K562 (cell line): Measurements from ENCODE around the gene COQ6. TPM values are rescaled to one million over a fixed set of nuclear protein-coding genes. Genes with fewer than 3 reads are reported as not detected.

Experiments used
- ATAC-seq: fragments of 200-7000 bp; cut with Tn5 transposase; 3 replicates; pipeline ENCODE4 v1.9.1; 2020; ENCODE audit warnings: moderate library complexity
- BruUV-seq: library from RNA; stranded (reverse); fragments of 400-500 nt; replicated peaks from 2 replicates; lab custom pipeline; 2021; lab: Mats Ljungman, UMichigan
- CTCF ChIA-PET: fragments of 300-600 bp; formaldehyde crosslinking; extraction: SDS; loops from one replicate; lab custom pipeline; 2021; ENCODE audit warnings: low intra/inter-chr PET ratio; lab: Yijun Ruan, JAX
- POLR2A ChIA-PET: fragments of 300-600, 350-650 bp; sonication (Branson Sonifier 250); formaldehyde crosslinking; extraction: SDS; loops from one replicate; lab custom pipeline; 2021; ENCODE audit warnings: antibody characterized with exemption, inconsistent platforms; lab: Yijun Ruan, JAX
- DNase-seq, 4 experiments: peaks; one replicate each; pipeline versions ENCODE4 v3.0.0 to v3.0.0-alpha.2; 2011 to 2018; ENCODE audit warnings: low spot score in 3 of 4, mixed read lengths in 3 of 4; ENCODE audit errors: extremely low read depth in 1 of 4
- FAIRE-seq: peaks from 2 replicates; lab custom pipeline; 2011; peaks lifted over from hg19 to GRCh38; lab: Jason Lieb, UNC
- H2AFZ ChIP-seq: 2 replicates; pipeline ENCODE4 v1.6.0; 2011; ENCODE audit warnings: low read depth, low read length, control low read depth, inconsistent platforms
- H3K27ac ChIP-seq: fragments of 200-600 bp; 3 replicates; pipeline ENCODE4 v1.8.0; 2011; ENCODE audit warnings: low read depth, mild to moderate bottlenecking, control low read depth, inconsistent platforms, low read length, moderate library complexity, mixed read lengths; ENCODE audit errors: extremely low read depth
- H3K27me3 ChIP-seq, 2 experiments: fragments of 300-600 bp in 1 of 2; 2 replicates in 1 of 2; 3 replicates in 1 of 2; pipeline versions ENCODE4 v1.6.0 to v1.8.0; 2011; ENCODE audit warnings: inconsistent platforms in 2 of 2, low read length in 2 of 2, mild to moderate bottlenecking in 1 of 2, mixed read lengths in 1 of 2, moderate library complexity in 1 of 2; ENCODE audit not compliant: control insufficient read depth in 2 of 2, insufficient read depth in 2 of 2
- H3K36me3 ChIP-seq: fragments of 300-600 bp; 3 replicates; pipeline ENCODE4 v1.8.0; 2011; ENCODE audit warnings: mild to moderate bottlenecking, low read length, inconsistent platforms; ENCODE audit not compliant: control insufficient read depth, insufficient read depth
- H3K4me1 ChIP-seq, 2 experiments: fragments of 200-600 bp in 1 of 2; replicated peaks in 1 of 2; 2 replicates in 1 of 2; 3 replicates in 1 of 2; pipeline versions ENCODE4 v1.5.1 to v1.8.0; 2011; ENCODE audit warnings: inconsistent platforms in 2 of 2, low read length in 2 of 2, mild to moderate bottlenecking in 1 of 2, mixed read lengths in 1 of 2, moderate library complexity in 1 of 2; ENCODE audit not compliant: control insufficient read depth in 2 of 2, insufficient read depth in 2 of 2
- H3K4me2 ChIP-seq: 2 replicates; pipeline ENCODE4 v1.6.1; 2011; ENCODE audit warnings: low read length, control low read depth, inconsistent platforms, mixed read lengths; ENCODE audit not compliant: insufficient read depth
- H3K4me3 ChIP-seq: fragments of 200-600 bp; sonication (generic), shearing (Covaris generic); 2 replicates; pipeline ENCODE4 v1.5.1; 2016; ENCODE audit warnings: control low read depth, inconsistent platforms
- H3K79me2 ChIP-seq: fragments of 200-600 bp; 3 replicates; pipeline ENCODE4 v1.8.0; 2011; ENCODE audit warnings: low read length, inconsistent platforms; ENCODE audit not compliant: control insufficient read depth, insufficient read depth
- H3K9ac ChIP-seq, 2 experiments: 2 replicates each; pipeline versions ENCODE4 v1.6.0 to v1.6.1; 2011; ENCODE audit warnings: low read depth in 2 of 2, low read length in 2 of 2, control low read depth in 1 of 2, inconsistent platforms in 1 of 2, mild to moderate bottlenecking in 1 of 2, mixed read lengths in 1 of 2; ENCODE audit not compliant: insufficient read depth in 1 of 2
- H3K9me1 ChIP-seq: one replicate; pipeline ENCODE4 v1.6.0; 2011; ENCODE audit warnings: inconsistent platforms, mild to moderate bottlenecking, low read length, moderate library complexity; ENCODE audit not compliant: control insufficient read depth, insufficient read depth
- H3K9me3 ChIP-seq: replicated peaks from 2 replicates; pipeline ENCODE4 v1.5.1; 2011; ENCODE audit warnings: low read depth, low read length, inconsistent platforms; ENCODE audit not compliant: control insufficient read depth, insufficient read depth
- H4K20me1 ChIP-seq: replicated peaks from 2 replicates; pipeline ENCODE4 v1.6.1; 2011; ENCODE audit warnings: low read length, inconsistent platforms, mixed read lengths; ENCODE audit not compliant: control insufficient read depth, insufficient read depth
- E2F5 ChIP-seq: sonication (generic); formaldehyde crosslinking; IDR thresholded peaks from 2 replicates; pipeline ENCODE4 v1.8.0; 2022; ENCODE audit warnings: mild to moderate bottlenecking, missing genetic modification reagents
- FOXK2 ChIP-seq, 2 experiments: fragments of 450-650 bp; IDR thresholded peaks in 1 of 2; conservative IDR thresholded peaks in 1 of 2; 2 replicates each; pipeline ENCODE4 v1.6.1; 2016; ENCODE audit warnings: low read depth in 2 of 2, mild to moderate bottlenecking in 1 of 2
- FOXM1 ChIP-seq, 2 experiments: fragments of 450-650 bp in 1 of 2; sonication (generic) in 1 of 2; formaldehyde crosslinking in 1 of 2; IDR thresholded peaks; 2 replicates each; pipeline versions ENCODE4 v1.6.1 to v1.9.0; 2017 to 2022; ENCODE audit warnings: low read depth in 2 of 2, mild to moderate bottlenecking in 2 of 2, missing genetic modification reagents in 1 of 2, moderate library complexity in 1 of 2
- YY1 ChIP-seq, 3 experiments: IDR thresholded peaks; 2 replicates each; pipeline ENCODE4 v1.6.1; 2011; ENCODE audit warnings: low read length in 2 of 3, mild to moderate bottlenecking in 2 of 3, moderate library complexity in 2 of 3, borderline replicate concordance in 1 of 3, control low read depth in 1 of 3, low read depth in 1 of 3; ENCODE audit not compliant: insufficient read depth in 3 of 3, insufficient replicate concordance in 2 of 3, control insufficient read depth in 1 of 3, insufficient read length in 1 of 3; ENCODE audit errors: extremely low read depth in 1 of 3
- ZC3H11A ChIP-seq: IDR thresholded peaks from 2 replicates; pipeline ENCODE4 v1.6.1; 2012; ENCODE audit warnings: low read depth, low read length, improper control_type of control experiment
- ZNF280B ChIP-seq: fragments of 250-450 bp; sonication (Bioruptor Pico); IDR thresholded peaks from 2 replicates; pipeline ENCODE4 v1.5.1; 2021; ENCODE audit warnings: mild to moderate bottlenecking
- ZNF407 ChIP-seq: fragments of 450-650 bp; IDR thresholded peaks from 2 replicates; pipeline ENCODE4 v1.6.1; 2016; ENCODE audit warnings: low read depth
- ZNF780A ChIP-seq: fragments of 250-450 bp; sonication (Bioruptor Pico); IDR thresholded peaks from 2 replicates; pipeline ENCODE4 v1.5.0; 2021; ENCODE audit warnings: mild to moderate bottlenecking
- WGBS: fragments of 100-300 bp; shearing (Covaris generic); methylation state at CpG from one replicate; pipeline ENCODE4 v1.1.6; 2016; ENCODE audit warnings: low coverage, mixed read lengths; ENCODE audit not compliant: insufficient coverage; ENCODE audit errors: missing lambda C conversion rate; 5-methylcytosine and 5-hydroxymethylcytosine counted together
- in situ Hi-C: fragments of 300-500 bp; cut with MboI; formaldehyde crosslinking; loops from 4 replicates; pipeline ENCODE4 v1.15.0; 2018; ENCODE audit warnings: inconsistent platforms, mixed read lengths
- intact Hi-C: fragments of 100-400 bp; cut with micrococcal nuclease; formaldehyde crosslinking; loops from 2 replicates; pipeline ENCODE4 v1.14.2; 2022
- polyA plus RNA-seq, 8 experiments: library from polyadenylated mRNA; depleted of rRNA in 4 of 8; stranded (reverse) in 5 of 8; unstranded in 3 of 8; fragments of >200 nt; fragmentation: Nextera tagmentation in 2 of 8; fragmentation: Illumina TruSeq in 1 of 8; extraction: Ambion mirVana in 2 of 8; extraction: Trizol in 1 of 8; gene quantifications; 2 replicates each; pipeline versions ENCODE4 v1.2.1 to v1.2.3, GENCODE V29; 2011 to 2014; ENCODE audit warnings: inconsistent platforms in 1 of 8, missing spikeins in 1 of 8
- total RNA-seq, 7 experiments: library from RNA; depleted of rRNA in 6 of 7; stranded (reverse); fragments of >200 nt in 6 of 7; fragmentation: Illumina TruSeq in 2 of 7; extraction: Trizol in 2 of 7; gene quantifications; 2 replicates each; pipeline versions ENCODE4 v1.2.1 to v1.2.3, GENCODE V29; 2011 to 2021; ENCODE audit warnings: low replicate concordance in 1 of 7

The COQ6 gene
- total and polyA plus RNA-seq, 9 of the 15 experiments (the other 6 are each of a cell fraction or from before 2014, with no cell fraction given): 4.3 to 29.0 (median 11.7) TPM

- no peak overlapping the region for H3K4me2 ChIP-seq
- H3K9me1 ChIP-seq: peaks cover 3% of the 10 kb centered on the region
- peaks cover 4% of the 10 kb centered on the region; the same call in 2 of the 3 replicates for H3K79me2 ChIP-seq
- POLR2A ChIA-PET: no interaction called here
- no peaks in the 10 kb centered on the region for H4K20me1 ChIP-seq
- H2AFZ ChIP-seq: no peak overlapping the region
- TF ChIP-seq ZNF780A (CRISPR knock-in tag): no peak
- TF ChIP-seq ZNF407: no peak
- no peak for TF ChIP-seq E2F5 (CRISPR knock-in tag)
- TF ChIP-seq FOXM1 (IDR thresholded peaks at IDR 0.05; ENCODE audit: low read depth): no peak
- TF ChIP-seq FOXM1 (CRISPR knock-in tag; IDR thresholded peaks at IDR 0.05; ENCODE audit: low read depth): no peak
- no peak for TF ChIP-seq FOXK2 (conservative IDR thresholded peaks at IDR 0.05 in 1 of 2, IDR thresholded peaks at IDR 0.05 in 1 of 2; ENCODE audit: low read depth in 2 of 2)
- no peak for TF ChIP-seq ZC3H11A
- no peak for TF ChIP-seq ZNF280B (CRISPR knock-in tag)
- TF ChIP-seq YY1 (IDR thresholded peaks at IDR 0.05; ENCODE audit: borderline replicate concordance in 1 of 3, control insufficient read depth in 1 of 3, extremely low read depth in 1 of 3, insufficient read depth in 3 of 3, insufficient read length in 1 of 3, insufficient replicate concordance in 2 of 3, low read depth in 1 of 3, low read length in 2 of 3): no peak
- TF ChIP-seq, all 486 proteins: peak for 0
- FAIRE-seq (no peak), DNase-seq (no peak), ATAC-seq (no peak)
- CTCF ChIA-PET: no interaction called here
- Histone ChIP-seq H3K9me3 (no peaks in the 10 kb centered on the region), H3K27me3 (no peaks in the 10 kb centered on the region), H3K36me3 (peaks cover 52% of the 10 kb centered on the region; the same call in 2 of the 3 replicates), H3K9ac (no peak overlapping the region), H3K4me1 (no peaks in the 10 kb centered on the region), H3K4me3 (no peak overlapping the region), H3K27ac (no peak overlapping the region)
- WGBS: 79% methylated on average over 5 of the region's 5 CpGs
- in situ Hi-C loops (no loop called here), intact Hi-C loops (no loop called here)
- no TSS peak for BruUV-seq
Measured at GRCh38 chr14:73955674-73956073, 5.6 kb downstream of the COQ6 start.
